ENCODE results near the gene MBD3. TPM values are rescaled to one million over a fixed set of nuclear protein-coding genes. Genes with fewer than 3 reads are reported as not detected.

MBD3 gene
- total RNA-seq, 1 donor, result 78.5 TPM

GRCh38 chr19:1574354-1575136 is 18.1 kb downstream of the MBD3 start:
- H3K4me2 ChIP-seq (ENCODE audit: insufficient read depth, low read length), result no peak overlapping the region
- DNase-seq (ENCODE audit: insufficient read length, low spot score, missing footprints), result no peak
- no peak for TF ChIP-seq CTCF (IDR thresholded peaks at IDR 0.05; ENCODE audit: extremely low read depth, low read depth, low read length)

GRCh38 chr19:1572795-1573194 is 19.9 kb downstream of the MBD3 start:
- Histone ChIP-seq H2AFZ (ENCODE audit: low read length) (no peak overlapping the region), H3K27ac (ENCODE audit: low read depth, low read length) (no peak overlapping the region), H3K4me2 (ENCODE audit: insufficient read depth, low read length) (no peak overlapping the region), H3K79me2 (ENCODE audit: insufficient read depth, low read length) (no peaks in the 10 kb centered on the region), H3K27me3 (ENCODE audit: insufficient read depth, low read length) (peaks cover 6% of the 10 kb centered on the region), H4K20me1 (ENCODE audit: insufficient read depth, low read length) (peaks cover 7% of the 10 kb centered on the region), H3K9me3 (ENCODE audit: low read depth, low read length) (no peaks in the 10 kb centered on the region), H3K4me1 (ENCODE audit: insufficient read depth, low read length) (no peaks in the 10 kb centered on the region), H3K36me3 (ENCODE audit: insufficient read depth, low read length) (no peaks in the 10 kb centered on the region), H3K4me3 (ENCODE audit: insufficient read depth, low read length) (no peak overlapping the region)
- DNase-seq (ENCODE audit: insufficient read length, low spot score, missing footprints), result no peak
- no peak for TF ChIP-seq CTCF (IDR thresholded peaks at IDR 0.05; ENCODE audit: extremely low read depth, low read depth, low read length)

More at GRCh38 chr19:1574354-1575136, 18.1 kb downstream of the MBD3 start:
- Histone ChIP-seq H3K79me2 (ENCODE audit: insufficient read depth, low read length) (no peaks in the 10 kb centered on the region), H3K27ac (ENCODE audit: low read depth, low read length) (no peak overlapping the region), H3K27me3 (ENCODE audit: insufficient read depth, low read length) (peaks cover 5% of the 10 kb centered on the region), H3K4me1 (ENCODE audit: insufficient read depth, low read length) (no peaks in the 10 kb centered on the region), H2AFZ (ENCODE audit: low read length) (no peak overlapping the region), H3K36me3 (ENCODE audit: insufficient read depth, low read length) (peaks cover 9% of the 10 kb centered on the region), H3K4me3 (ENCODE audit: insufficient read depth, low read length) (no peak overlapping the region), H3K9me3 (ENCODE audit: low read depth, low read length) (no peaks in the 10 kb centered on the region), H4K20me1 (ENCODE audit: insufficient read depth, low read length) (peaks cover 3% of the 10 kb centered on the region)

- Histone ChIP-seq H3K9me3 (ENCODE audit: low read depth, low read length) (no peaks in the 10 kb centered on the region), H2AFZ (ENCODE audit: low read length) (no peak overlapping the region), H3K4me1 (ENCODE audit: insufficient read depth, low read length) (no peaks in the 10 kb centered on the region), H3K27ac (ENCODE audit: low read depth, low read length) (no peak overlapping the region), H4K20me1 (ENCODE audit: insufficient read depth, low read length) (peaks cover 5% of the 10 kb centered on the region), H3K27me3 (ENCODE audit: insufficient read depth, low read length) (peaks cover 6% of the 10 kb centered on the region), H3K36me3 (ENCODE audit: insufficient read depth, low read length) (no peaks in the 10 kb centered on the region), H3K4me3 (ENCODE audit: insufficient read depth, low read length) (no peak overlapping the region), H3K79me2 (ENCODE audit: insufficient read depth, low read length) (peaks cover under 1% of the 10 kb centered on the region), H3K4me2 (ENCODE audit: insufficient read depth, low read length) (no peak overlapping the region)
- no peak for TF ChIP-seq CTCF (IDR thresholded peaks at IDR 0.05; ENCODE audit: extremely low read depth, low read depth, low read length)
- DNase-seq (ENCODE audit: insufficient read length, low spot score, missing footprints), result peak; percentile 81
These were observed 21.3 kb downstream of the MBD3 start for GRCh38 chr19:1571358-1571757.

GRCh38 chr19:1570836-1571235 is 21.8 kb downstream of the MBD3 start:
- Histone ChIP-seq H3K4me2 (ENCODE audit: insufficient read depth, low read length) (no peak overlapping the region), H3K4me1 (ENCODE audit: insufficient read depth, low read length) (peaks cover 4% of the 10 kb centered on the region), H3K79me2 (ENCODE audit: insufficient read depth, low read length) (peaks cover 6% of the 10 kb centered on the region), H3K9me3 (ENCODE audit: low read depth, low read length) (no peaks in the 10 kb centered on the region), H3K27me3 (ENCODE audit: insufficient read depth, low read length) (peaks cover 6% of the 10 kb centered on the region), H3K36me3 (ENCODE audit: insufficient read depth, low read length) (no peaks in the 10 kb centered on the region), H3K4me3 (ENCODE audit: insufficient read depth, low read length) (no peak overlapping the region), H3K27ac (ENCODE audit: low read depth, low read length) (no peak overlapping the region), H4K20me1 (ENCODE audit: insufficient read depth, low read length) (peaks cover 8% of the 10 kb centered on the region), H2AFZ (ENCODE audit: low read length) (no peak overlapping the region)
- no peak for TF ChIP-seq CTCF (IDR thresholded peaks at IDR 0.05; ENCODE audit: extremely low read depth, low read depth, low read length)
- DNase-seq (ENCODE audit: insufficient read length, low spot score, missing footprints), result no peak
